Heart left ventricle (tissue), 16 donors: ENCODE results near the gene OR52E6. TPM values are rescaled to one million over a fixed set of nuclear protein-coding genes. Genes with fewer than 3 reads are reported as not detected.

ENCODE experiments used
- ATAC-seq, 4 donors: fragments of 200-7000 bp; cut with Tn5 transposase; one replicate each; pipeline ENCODE4 v1.9.1; 2020 to 2022; ENCODE audit warnings: moderate library complexity in 4 of 4, mild to moderate bottlenecking in 3 of 4, moderate number of reproducible peaks in 1 of 4
- DNase-seq, 5 donors: peaks; one replicate each; pipeline ENCODE4 v3.0.0-alpha.2; 2020
- H3K27ac ChIP-seq, 12 donors: fragments of 200-600 bp; sonication (generic) in 4 of 12; one replicate each; pipeline versions ENCODE4 v1.5.0 to v1.8.0; 2016 to 2022; ENCODE audit warnings: mild to moderate bottlenecking in 2 of 12
- H3K27me3 ChIP-seq, 9 donors: fragments of 200-600 bp; sonication (generic) in 2 of 9; one replicate each; pipeline versions ENCODE4 v1.5.1 to v1.8.0; 2016 to 2022; ENCODE audit warnings: mild to moderate bottlenecking in 3 of 9
- H3K36me3 ChIP-seq, 9 donors: fragments of 200-600 bp; sonication (generic) in 2 of 9; one replicate each; pipeline versions ENCODE4 v1.5.0 to v1.8.0; 2018 to 2022; ENCODE audit warnings: mild to moderate bottlenecking in 2 of 9
- H3K4me1 ChIP-seq, 12 donors: fragments of 200-600 bp; sonication (generic) in 4 of 12; one replicate each; pipeline versions ENCODE4 v1.5.0 to v1.8.0; 2016 to 2022; ENCODE audit warnings: mild to moderate bottlenecking in 3 of 12
- H3K4me3 ChIP-seq, 12 donors: fragments of 200-600 bp; sonication (generic) in 4 of 12; one replicate each; pipeline versions ENCODE4 v1.5.0 to v1.8.0; 2017 to 2022; ENCODE audit warnings: mild to moderate bottlenecking in 9 of 12, moderate library complexity in 4 of 12
- H3K9me3 ChIP-seq, 12 donors: fragments of 200-600 bp; sonication (generic) in 4 of 12; one replicate each; pipeline versions ENCODE4 v1.5.0 to v1.8.0; 2016 to 2022; ENCODE audit warnings: mild to moderate bottlenecking in 1 of 12
- CTCF ChIP-seq, 12 donors: fragments of 200-600 bp; sonication (generic) in 4 of 12; IDR thresholded peaks; one replicate each; pipeline versions ENCODE4 v1.5.0 to v1.8.0; 2018 to 2022; ENCODE audit warnings: antibody characterized with exemption in 12 of 12, mild to moderate bottlenecking in 5 of 12
- POLR2A ChIP-seq, 2 donors: fragments of 450-650 bp; IDR thresholded peaks; one replicate each; pipeline ENCODE4 v1.6.1; 2017; ENCODE audit warnings: antibody characterized with exemption in 2 of 2, mild to moderate bottlenecking in 2 of 2, moderate library complexity in 2 of 2
- WGBS, 4 donors: extraction: QIAGEN DNeasy Blood & Tissue Kit in 2 of 4; methylation state at CpG; one replicate each; pipeline versions ENCODE4 v1.1.5 to v1.1.7; 2013 to 2018; 5-methylcytosine and 5-hydroxymethylcytosine counted together
- intact Hi-C, 10 donors: fragments of 100-400 bp; cut with DNase I; formaldehyde crosslinking; loops; one replicate each; pipeline versions ENCODE4 v1.11.1 to v1.14.2; 2022
- polyA plus RNA-seq, 2 donors: library from polyadenylated mRNA; stranded (reverse); fragments of 200-250 nt; gene quantifications; one replicate each; pipeline ENCODE4 v1.2.3, GENCODE V29; 2013
- total RNA-seq, 9 donors: library from RNA; depleted of rRNA in 2 of 9; stranded (reverse); fragments of >200 nt in 2 of 9; fragmentation: NEBNext Ultra II Directional in 3 of 9; extraction: Animal tissue kit (Norgen Biotek cat#: 25700) in 3 of 9; gene quantifications; one replicate each; pipeline versions ENCODE4 v1.1.0 to v1.2.4, GENCODE V29; 2016 to 2023
- donor health status: ischemic (EF 13 %, LVEDD 7.1; RV severe dilation, severe dysfunction).
- donor health status: healthy with polysubstance abuse.
- donor health status: DM: no; HTN: yes; CAD: no.
- donor health status: DM: no; HTN: no; CAD: no.
- donor health status: ischemic (EF 25% LVEDD 6.9; RV normal size, moderate dysfunction).
- donor health status: ischemic (EF 25% LVEDD 5.7; RV mildly dilated, moderate dysfunction).
- donor health status: healthy.
- donor health status: DM: yes; HTN: yes; CAD: no.
- donor health status: ischemic (EF 35%, LVEDD 5.7; RV mildly dilated, moderate dysfunction).
- donor health status: nonischemic (EF 11% LVEDD 7.7; RV severe dilation, severe dysfunction).
- donor health status: DM: yes; HTN: yes; CAD: no.
- donor health status: PGD.
- donor health status: ischemic (EF 29% LVEDD 5.4; RV normal size, mild dysfunction).
- donor health status: nonischemic (EF 23%, LVEDD 6.1; RV moderate dilation, normal function).

Gene OR52E6
- total and polyA plus RNA-seq, 11 donors, result not detected

DNA sequence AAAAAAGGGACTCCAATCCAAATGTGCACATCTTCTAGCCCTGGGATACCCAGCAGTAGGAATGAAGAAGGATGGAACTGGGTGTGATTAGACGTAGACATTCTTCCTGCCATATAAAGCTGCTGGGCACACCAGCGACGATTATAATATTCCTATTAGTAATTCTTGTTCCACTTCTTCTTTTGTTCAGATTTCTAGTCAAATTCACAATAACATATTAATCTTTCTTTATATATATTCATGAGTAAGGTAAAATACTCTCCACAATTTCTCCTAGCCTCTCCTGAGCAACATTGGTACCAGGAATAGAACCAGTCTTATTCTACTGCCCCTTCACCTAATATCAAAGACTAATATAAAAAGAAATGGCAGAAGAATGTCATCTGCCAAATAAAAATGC lies 15.9 kb upstream of the OR52E6 start, which contains the start of gene OR52E8:
TSS of gene OR52E8 (minus strand) at position 101 of the 400 bp plus-strand sequence. CDS start at position 101, 0 bp downstream.
- peaks cover 0 to 5% (median 0%) of the 10 kb centered on the region in 12 donors for H3K9me3 ChIP-seq
- intact Hi-C loops, result no loop called here
- 86 to 96% (median 94%) methylated on average over 3 of the region's 3 CpGs for WGBS, 4 donors
- DNase-seq (no peak), ATAC-seq (no peak)
- no peaks in the 10 kb centered on the region for H3K4me1 ChIP-seq
- H3K27ac ChIP-seq, result no peak within 1 kb of the TSS
- no peak within 1 kb of the TSS for H3K4me3 ChIP-seq
- H3K27me3 ChIP-seq, result peaks cover 0 to 3% (median 0%) of the 10 kb centered on the region in 9 donors
- H3K36me3 ChIP-seq, result no peaks in the 10 kb centered on the region
- TF ChIP-seq POLR2A (IDR thresholded peaks at IDR 0.05) (no peak), CTCF (IDR thresholded peaks at IDR 0.05) (no peak)

- WGBS, 4 donors, result 86 to 100% (median 93%) methylated on average over 1 of the region's 1 CpG
- no peaks in the 10 kb centered on the region for H3K27me3 ChIP-seq
- intact Hi-C loops, result no loop called here
- ATAC-seq (no peak), DNase-seq (no peak)
- H3K4me1 ChIP-seq, result no peaks in the 10 kb centered on the region
- no peaks in the 10 kb centered on the region for H3K36me3 ChIP-seq
- TF ChIP-seq POLR2A (IDR thresholded peaks at IDR 0.05), result no peak
- no peak for TF ChIP-seq CTCF (IDR thresholded peaks at IDR 0.05)
- peaks cover 0 to 15% (median 0%) of the 10 kb centered on the region in 12 donors for H3K9me3 ChIP-seq
- no peak overlapping the region for H3K4me3 ChIP-seq
- H3K27ac ChIP-seq, result no peak overlapping the region
Measured at GRCh38 chr11:5851002-5851401, 9.3 kb upstream of the OR52E6 start.

GRCh38 chr11:5847711-5848110 lies 6.0 kb upstream of the OR52E6 start:
- DNase-seq (no peak), ATAC-seq (no peak)
- TF ChIP-seq POLR2A (IDR thresholded peaks at IDR 0.05), result no peak
- no peak for TF ChIP-seq CTCF (IDR thresholded peaks at IDR 0.05)
- Histone ChIP-seq H3K4me3 (no peak overlapping the region), H3K27me3 (no peaks in the 10 kb centered on the region), H3K36me3 (no peaks in the 10 kb centered on the region), H3K27ac (no peak overlapping the region), H3K9me3 (peaks cover 0 to 12% (median 0%) of the 10 kb centered on the region in 12 donors), H3K4me1 (no peaks in the 10 kb centered on the region)
- intact Hi-C loops, result no loop called here

- no peaks in the 10 kb centered on the region for H3K36me3 ChIP-seq
- DNase-seq (no peak), ATAC-seq (no peak)
- TF ChIP-seq CTCF (IDR thresholded peaks at IDR 0.05) (no peak), POLR2A (IDR thresholded peaks at IDR 0.05) (no peak)
- H3K27me3 ChIP-seq, result no peaks in the 10 kb centered on the region
- no peak overlapping the region for H3K4me3 ChIP-seq
- H3K4me1 ChIP-seq, result no peaks in the 10 kb centered on the region
- H3K9me3 ChIP-seq, result peaks cover 0 to 7% (median 0%) of the 10 kb centered on the region in 12 donors
- intact Hi-C loops, result no loop called here
- no peak overlapping the region for H3K27ac ChIP-seq
- 38 to 57% (median 48%) methylated on average over 1 of the region's 1 CpG for WGBS, 4 donors
Measured at GRCh38 chr11:5846701-5847100, 5.0 kb upstream of the OR52E6 start.
